SK-N-SH (cell line): ENCODE data around the gene FBXO33.

ENCODE experiments used
- ELF1 ChIP-seq: IDR thresholded peaks from 2 replicates; pipeline ENCODE4 v1.4.0; 2012
- EP300 ChIP-seq, 2 experiments: IDR thresholded peaks; 2 replicates each; pipeline versions ENCODE4 v1.4.0 to v1.6.1; 2012; ENCODE audit warnings: borderline replicate concordance in 1 of 2, low read depth in 1 of 2, low read length in 1 of 2
- IRF3 ChIP-seq: fragments of 150-350 bp; IDR thresholded peaks from 2 replicates; pipeline ENCODE4 v1.6.1; 2016; ENCODE audit warnings: mild to moderate bottlenecking, low read depth, low read length
- MXI1 ChIP-seq: IDR thresholded peaks from 2 replicates; pipeline ENCODE4 v1.6.1; 2012; ENCODE audit warnings: mild to moderate bottlenecking, low read depth, low read length, improper control_type of control experiment
- REST ChIP-seq: IDR thresholded peaks from 2 replicates; pipeline ENCODE4 v1.6.1; 2012; ENCODE audit warnings: mild to moderate bottlenecking, low read depth, low read length, moderate library complexity
- TF ChIP-seq, protein P1 (sequence below): IDR thresholded peaks from 2 replicates; pipeline ENCODE4 v1.4.0; 2012; ENCODE audit warnings: low read depth
- TF ChIP-seq, protein P2 (sequence below): fragments of 200-600 bp; sonication (generic); IDR thresholded peaks from 2 replicates; pipeline ENCODE4 v1.6.1; 2017; ENCODE audit warnings: antibody characterized with exemption, mild to moderate bottlenecking, moderate library complexity

DNA sequence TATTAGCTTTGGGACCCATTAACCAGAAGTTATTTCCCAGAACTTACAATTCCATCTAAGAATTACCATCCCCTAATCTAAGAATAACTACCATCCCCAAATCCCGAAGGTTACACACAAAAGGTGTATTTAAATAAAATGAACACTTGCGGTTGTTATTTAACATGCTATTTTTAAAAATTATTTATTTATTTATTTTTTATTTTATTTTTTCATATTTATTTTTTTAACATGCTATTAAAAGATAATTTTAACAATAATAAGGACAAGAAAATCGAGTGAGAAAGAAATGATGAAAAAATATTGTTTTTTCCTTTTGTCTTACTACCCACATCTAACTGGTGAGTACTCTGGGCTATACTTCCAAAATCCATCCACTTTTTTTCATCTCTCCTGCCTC is 6.3 kb downstream of the FBXO33 start:
- TF ChIP-seq, protein P1, sequence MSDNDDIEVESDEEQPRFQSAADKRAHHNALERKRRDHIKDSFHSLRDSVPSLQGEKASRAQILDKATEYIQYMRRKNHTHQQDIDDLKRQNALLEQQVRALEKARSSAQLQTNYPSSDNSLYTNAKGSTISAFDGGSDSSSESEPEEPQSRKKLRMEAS: no peak
- no peak for TF ChIP-seq MXI1
- TF ChIP-seq, protein P2, sequence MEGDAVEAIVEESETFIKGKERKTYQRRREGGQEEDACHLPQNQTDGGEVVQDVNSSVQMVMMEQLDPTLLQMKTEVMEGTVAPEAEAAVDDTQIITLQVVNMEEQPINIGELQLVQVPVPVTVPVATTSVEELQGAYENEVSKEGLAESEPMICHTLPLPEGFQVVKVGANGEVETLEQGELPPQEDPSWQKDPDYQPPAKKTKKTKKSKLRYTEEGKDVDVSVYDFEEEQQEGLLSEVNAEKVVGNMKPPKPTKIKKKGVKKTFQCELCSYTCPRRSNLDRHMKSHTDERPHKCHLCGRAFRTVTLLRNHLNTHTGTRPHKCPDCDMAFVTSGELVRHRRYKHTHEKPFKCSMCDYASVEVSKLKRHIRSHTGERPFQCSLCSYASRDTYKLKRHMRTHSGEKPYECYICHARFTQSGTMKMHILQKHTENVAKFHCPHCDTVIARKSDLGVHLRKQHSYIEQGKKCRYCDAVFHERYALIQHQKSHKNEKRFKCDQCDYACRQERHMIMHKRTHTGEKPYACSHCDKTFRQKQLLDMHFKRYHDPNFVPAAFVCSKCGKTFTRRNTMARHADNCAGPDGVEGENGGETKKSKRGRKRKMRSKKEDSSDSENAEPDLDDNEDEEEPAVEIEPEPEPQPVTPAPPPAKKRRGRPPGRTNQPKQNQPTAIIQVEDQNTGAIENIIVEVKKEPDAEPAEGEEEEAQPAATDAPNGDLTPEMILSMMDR: no peak
- no peak for TF ChIP-seq ELF1
- TF ChIP-seq EP300 (IDR thresholded peaks at IDR 0.05; ENCODE audit: borderline replicate concordance in 1 of 2, low read depth in 1 of 2, low read length in 1 of 2): no peak
- no peak for TF ChIP-seq REST
- TF ChIP-seq IRF3: no peak
